HG03108 (cell line): Measurements from ENCODE around the gene CD74.

Experiments used
- ATAC-seq: cut with Tn5 transposase; IDR thresholded peaks from one replicate; pipeline ENCODE4 v1.9.1; 2021; ENCODE audit warnings: moderate library complexity; ENCODE audit not compliant: unreplicated experiment

CD74 gene

DNA sequence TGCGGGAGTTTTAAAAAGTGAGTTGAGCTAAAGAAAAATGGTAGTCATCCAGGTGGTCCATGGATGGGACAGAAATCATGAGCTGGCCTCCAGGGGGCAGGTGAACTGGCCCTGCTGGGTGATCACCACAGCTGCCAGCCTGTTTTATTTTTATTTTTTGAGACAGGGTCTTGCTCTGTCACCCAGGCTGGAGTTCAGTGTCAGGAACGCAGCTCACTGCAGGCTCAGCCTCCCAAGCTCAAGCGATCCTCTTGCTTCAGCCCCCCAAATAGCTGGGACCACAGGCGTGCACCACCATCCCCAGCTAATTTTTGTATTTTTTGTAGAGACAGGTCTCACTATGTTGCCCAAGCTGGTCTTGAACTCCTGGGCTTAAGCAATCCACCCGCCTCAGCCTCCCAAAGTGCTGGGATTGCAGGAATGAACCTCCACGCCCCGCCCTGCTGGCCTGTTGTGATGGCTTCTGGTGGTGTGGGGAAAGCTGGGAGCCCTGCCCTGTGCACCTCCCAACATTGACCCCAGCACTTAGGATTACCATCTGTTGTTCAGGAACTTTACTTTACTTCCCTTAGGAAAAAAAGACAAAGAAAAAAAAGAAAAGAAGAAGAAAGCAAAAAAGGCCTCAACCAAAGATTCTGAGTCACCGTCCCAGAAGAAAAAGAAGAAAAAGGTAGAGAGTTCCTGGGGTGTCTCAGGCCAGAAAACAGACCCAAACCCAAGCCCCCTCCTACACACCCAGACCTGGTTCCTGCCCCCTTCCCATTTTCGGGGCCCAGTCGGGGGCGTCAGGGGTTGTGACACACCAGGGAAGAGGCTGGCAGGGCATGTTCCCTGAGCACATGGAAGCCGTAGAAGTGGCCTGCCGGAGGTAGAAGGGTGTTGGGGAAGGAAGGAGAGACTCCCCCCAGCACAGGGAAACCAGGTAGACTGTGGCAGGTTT, 14.7 kb downstream of the CD74 start:
- ATAC-seq: no peak

DNA sequence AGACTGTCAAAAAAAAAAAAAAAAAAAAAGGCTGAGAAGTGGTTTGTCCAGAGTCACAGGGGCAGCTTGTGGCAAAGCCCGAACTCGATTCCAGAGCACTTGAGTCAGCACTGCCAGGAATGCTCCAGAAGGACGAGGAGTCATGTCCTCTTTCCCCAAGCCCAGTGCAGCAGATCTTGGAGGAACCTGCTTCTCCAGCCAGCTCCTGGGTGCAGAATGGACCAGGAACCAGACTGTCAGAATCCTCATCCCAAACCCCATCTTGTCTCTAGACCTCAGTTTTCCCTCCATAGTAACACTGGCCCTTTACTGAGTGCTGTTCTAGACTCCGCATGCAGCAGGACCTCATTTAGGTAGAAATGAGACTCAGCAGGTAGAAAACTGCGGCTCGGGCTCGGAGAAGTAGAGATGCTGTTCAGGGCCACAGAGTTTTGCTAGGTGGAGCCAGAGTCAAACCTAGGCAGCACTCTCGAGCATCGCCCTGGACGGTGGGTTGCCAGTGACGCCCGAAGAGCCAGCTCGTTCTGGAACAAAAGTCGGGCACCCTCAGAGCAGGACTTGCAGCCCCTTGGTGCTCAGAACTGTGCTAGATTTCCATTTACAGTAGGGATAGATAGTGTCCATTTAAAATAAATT, 15.4 kb downstream of the CD74 start:
- ATAC-seq: no peak

DNA sequence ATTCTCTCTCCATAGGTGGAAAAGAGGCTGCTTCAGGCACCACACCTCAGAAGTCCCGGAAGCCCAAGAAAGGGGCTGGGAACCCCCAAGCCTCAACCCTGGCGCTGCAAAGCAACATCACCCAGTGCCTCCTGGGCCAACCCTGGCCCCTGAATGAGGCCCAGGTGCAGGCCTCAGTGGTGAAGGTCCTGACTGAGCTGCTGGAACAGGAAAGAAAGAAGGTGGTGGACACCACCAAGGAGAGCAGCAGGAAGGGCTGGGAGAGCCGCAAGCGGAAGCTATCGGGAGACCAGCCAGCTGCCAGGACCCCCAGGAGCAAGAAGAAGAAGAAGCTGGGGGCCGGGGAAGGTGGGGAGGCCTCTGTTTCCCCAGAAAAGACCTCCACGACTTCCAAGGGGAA, 16.4 kb downstream of the CD74 start:
- no peak for ATAC-seq

DNA sequence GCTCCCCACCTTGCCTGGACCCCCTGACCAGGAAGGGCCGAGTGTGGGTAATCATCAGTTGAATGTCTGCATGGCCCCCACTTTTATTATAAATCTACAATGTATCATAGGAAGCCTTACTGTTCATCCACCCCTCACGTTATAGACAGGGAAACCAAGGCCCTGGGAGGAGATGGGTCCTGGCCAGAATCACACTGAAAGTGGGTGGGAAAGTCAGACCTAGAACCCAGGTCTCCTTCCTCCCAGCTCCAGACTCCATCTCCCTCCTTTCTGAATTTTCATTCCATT, 17.1 kb downstream of the CD74 start:
- no peak for ATAC-seq

DNA sequence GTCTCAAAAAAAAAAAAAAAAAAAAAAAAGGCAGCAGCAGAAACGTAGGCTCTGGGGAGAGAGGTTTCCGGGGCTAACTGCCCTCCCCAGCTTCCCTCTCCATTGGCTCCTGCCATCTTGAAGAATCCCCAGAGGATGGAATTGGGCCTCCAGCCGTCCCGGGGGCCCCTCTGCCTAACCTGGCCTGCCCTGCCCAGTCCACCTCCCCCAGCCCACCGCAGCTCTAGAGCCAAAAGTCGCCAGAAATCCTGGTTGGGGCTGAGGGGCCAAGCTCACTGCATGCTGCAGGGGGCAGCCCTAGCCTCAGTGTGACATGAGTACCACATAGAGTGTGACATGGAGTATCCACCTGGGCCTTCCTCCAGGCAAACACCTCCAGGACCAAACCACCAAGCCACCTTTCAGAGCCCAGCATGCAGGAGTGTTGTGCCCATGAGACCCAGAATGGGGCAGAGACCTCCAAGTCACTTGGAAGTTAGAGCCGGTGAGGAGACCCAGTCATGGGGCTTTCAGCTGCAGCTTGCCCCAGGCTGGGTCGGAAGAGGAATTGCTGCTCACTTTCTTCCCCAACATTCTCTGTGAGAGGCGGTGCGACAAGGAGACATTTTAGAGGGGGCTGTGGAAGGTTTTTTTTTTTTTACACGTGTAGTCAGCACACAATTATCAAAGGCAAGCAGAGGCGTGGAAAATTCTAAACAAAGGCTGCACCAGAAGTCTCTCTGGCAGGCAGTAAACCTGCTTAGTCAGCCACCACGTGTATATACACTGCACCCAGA, 17.6 kb downstream of the CD74 start:
- ATAC-seq: no peak

DNA sequence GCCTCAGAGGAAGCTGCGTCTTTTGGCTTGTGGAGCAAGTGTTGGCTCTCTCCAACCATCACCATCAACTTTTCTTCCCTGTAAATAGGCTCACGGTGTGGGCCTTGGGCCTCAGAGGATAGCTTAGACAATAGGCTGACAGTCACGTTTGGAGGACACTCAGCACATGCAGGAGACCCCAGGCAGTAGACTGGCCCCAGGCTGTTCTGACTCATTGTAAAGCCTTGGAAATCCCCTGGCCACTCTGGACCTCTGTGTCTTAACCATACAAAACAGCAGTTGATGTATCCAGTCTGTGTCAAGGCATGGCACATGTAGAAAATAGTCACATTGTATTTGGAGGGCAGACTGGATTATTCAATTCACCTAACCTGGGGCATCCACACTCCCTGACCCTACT, 18.6 kb downstream of the CD74 start:
- ATAC-seq: no peak

DNA sequence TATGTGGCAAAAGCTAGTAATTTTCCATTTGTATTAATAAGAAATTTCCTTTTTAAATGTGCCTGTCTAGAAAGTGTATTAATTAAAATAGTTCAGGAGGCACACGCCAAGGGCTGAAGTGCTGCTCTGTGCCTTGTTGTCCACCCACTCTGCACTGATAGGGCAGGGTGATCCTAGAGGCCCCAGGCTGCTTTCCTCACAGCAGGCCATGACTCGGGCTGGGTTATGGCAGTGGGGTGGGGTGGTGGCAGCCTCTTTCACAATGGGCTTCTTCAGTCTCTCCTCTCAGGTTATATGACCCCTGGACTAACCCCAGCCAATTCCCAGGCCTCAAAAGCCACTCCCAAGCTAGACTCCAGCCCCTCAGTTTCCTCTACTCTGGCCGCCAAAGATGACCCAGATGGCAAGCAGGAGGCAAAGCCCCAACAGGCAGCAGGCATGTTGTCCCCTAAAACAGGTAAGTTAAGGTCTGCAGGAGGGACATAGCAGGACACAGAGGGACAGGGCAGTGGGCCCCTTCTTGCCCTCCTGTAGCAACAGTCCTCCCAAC, 19.5 kb downstream of the CD74 start:
- ATAC-seq: no peak

DNA sequence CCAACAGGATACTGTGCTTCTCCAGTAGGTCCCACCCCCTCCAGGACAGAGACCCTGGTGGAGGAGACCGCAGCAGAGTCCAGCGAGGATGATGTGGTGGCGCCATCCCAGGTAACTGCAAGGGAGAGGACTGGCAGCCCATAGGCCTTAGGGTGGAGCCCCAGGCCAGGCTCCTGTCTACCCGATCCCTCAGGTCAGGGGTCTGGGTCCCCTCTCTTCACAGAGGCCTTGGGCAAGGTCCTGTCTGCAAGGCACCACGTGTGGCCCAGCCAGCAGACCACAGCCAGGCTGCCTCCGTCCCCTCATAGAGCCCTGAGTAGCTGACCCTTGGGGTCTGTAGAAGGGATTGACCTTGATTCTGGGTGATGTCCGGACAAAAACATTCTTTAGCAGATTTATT, 20.0 kb downstream of the CD74 start:
- no peak for ATAC-seq

DNA sequence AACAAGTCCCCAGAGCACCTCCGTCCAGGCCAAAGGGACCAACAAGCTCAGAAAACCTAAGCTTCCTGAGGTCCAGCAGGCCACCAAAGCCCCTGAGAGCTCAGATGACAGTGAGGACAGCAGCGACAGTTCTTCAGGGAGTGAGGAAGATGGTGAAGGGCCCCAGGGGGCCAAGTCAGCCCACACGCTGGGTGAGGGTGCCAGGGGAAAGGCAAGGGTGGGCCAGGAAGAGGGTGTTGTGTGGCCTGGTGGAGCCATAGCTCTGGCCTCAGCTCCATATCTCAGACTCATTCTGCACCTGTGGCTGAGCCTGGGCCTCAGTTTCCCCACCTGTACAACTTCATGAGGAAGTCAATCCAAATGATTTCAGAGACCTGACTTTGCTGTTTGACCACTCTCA, 20.7 kb downstream of the CD74 start:
- ATAC-seq: no peak

DNA sequence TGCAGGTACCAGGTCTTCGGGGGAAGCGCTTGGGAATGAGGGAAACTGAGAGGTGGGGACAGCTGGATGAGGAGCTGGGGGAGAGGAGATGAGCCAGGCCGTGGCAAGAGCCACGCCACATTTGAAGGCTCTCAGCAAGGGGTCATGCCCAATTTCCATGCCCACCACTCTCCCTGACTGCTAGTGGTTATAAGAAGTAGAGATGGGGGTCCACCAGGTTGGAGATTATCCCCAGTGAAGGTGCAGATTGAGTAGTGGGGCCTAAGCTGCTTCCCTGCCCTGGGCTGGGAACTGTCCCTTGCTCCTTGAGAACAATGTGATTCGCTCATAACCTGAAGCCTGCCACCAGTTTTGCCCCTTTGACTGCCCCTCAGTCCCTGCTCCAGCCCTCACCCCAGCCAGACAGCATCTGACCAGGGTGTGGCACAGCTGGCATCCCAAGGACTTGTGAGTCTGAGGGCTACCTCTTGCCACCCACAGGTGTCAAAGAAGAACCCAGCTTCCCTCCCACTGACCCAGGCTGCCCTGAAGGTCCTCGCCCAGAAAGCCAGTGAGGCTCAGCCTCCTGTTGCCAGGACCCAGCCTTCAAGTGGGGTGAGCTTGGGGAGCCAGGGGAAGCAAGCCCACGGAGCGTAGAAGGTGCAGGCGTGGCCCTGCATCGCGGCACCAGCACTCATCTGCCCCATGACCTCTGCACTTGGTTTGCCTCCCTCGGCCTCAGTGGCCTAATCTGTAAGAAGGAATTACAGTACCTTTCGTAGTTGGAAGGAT, 21.5 kb downstream of the CD74 start:
- ATAC-seq: no peak

DNA sequence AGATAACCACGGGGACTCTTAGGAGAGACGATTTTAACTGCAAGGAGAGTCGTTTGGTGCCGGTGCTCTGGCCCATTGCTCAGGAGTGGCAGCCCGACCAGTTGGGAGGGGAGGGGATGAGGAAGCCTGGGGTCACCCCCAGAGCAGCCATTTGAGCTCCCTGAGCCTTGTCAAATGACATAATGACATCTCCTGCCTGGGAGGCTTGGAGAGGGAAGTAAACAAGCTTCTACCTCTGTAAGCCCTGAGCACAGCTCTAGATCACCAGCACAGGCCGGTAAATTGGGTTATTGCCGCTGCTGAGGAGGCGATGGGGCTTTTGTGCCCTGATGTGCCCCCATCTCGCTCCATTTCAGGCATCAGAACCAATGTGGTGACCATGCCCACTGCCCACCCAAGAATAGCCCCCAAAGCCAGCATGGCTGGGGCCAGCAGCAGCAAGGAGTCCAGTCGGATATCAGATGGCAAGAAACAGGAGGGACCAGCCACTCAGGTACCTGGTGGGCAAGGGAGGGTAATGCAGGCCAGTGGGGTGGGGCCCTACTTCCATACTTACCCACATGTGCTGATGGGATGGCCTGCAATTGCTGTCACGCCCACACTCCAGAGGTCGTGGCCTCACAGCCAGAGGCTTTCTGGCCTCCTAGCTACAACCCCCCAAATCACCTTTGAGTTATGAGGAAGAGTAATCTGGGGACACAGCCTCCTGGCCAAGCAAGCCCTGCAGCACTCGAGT, 23.0 kb downstream of the CD74 start:
- no peak for ATAC-seq

DNA sequence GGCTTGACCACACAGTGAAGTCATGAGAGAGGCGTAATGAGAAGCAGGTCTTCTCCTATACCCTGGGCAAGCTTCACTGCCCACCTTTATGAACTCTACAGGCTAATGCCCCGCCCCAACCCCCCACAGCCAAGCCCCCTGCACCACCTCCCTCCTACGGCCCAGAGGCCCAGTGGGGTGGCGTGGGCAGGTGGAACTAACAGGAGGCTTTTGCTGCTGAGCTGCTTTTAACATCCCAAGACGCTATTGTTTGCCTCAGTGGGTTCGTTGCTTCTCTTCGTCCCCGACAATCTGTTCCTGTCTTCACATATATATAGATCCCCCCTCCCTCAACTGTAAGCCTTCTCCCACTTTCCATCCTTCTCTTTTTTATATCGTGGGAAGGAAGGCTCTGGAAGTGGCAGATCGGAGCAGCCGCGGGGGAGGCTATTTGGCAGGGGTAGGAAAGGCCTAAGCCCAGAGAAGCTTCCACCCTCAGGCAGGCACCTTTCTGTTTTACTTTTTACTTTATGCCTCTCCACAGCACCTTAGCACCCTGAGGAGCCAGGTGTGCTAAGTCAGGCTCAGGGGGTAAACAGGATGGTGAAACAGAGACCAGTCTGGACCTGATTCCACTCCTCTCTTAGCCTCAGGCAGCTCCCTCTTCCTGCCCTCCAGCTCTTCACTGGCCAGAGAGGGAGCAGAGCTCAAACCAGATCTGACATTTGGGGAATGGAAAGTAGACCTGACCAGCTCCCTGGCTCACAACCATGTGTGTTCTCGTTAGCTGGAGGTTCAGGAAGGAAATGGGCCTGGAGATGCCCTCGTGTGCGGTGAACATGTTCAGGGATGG, 26.5 kb downstream of the CD74 start:
- ATAC-seq: no peak

DNA sequence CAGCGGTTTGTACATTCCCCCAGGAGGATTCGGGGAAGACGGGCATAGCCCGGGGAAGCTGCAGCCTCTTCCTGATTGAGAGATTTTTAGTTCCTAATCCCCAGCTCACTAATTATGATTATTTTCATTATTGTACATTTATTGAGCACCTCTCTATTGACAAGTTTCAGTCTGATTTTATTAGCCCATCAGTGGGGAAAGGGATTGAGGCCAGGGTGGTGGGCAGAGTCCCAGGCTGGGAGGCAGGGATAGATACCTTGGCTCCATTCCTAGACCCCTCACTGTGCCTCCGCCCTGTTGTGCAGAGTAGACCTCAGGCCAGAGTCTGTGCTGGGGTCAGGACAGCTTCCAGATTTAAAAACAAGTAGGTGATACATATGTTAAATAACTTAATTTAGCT, 28.0 kb downstream of the CD74 start:
- no peak for ATAC-seq

DNA sequence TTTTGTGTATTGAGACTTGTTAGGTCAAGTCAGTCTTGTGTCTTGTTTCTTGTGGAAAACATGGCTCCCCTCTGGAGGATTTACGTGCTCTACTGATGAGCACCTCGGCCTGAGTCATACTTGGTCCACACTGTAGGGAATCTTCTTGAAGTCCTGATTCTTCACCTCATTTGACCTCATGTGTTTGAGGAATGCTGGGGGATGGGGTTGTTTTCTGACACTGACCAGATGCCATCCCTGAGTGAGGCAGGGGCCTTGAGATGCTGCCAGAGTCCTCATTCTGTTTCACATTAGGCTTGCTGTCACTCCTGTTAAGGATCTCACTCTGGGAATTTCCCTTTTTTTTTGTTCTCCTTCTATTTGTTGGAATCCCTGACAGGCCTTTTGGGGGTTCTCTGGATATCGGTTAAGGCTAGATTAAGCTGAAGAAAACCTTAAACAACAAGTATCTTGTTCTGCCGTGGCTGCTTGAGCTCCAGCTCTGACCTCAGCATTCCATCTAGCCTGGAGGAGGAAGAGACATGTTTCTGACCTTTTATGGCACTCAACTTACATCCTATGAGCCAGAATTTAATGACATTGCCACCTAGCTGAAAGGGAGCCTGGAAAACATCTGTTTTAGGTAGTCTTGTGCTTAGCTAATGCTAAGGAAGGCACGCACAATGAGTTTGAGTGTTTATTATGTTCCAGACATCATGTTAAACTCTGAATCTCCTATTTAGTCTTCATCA, 34.6 kb downstream of the CD74 start:
- ATAC-seq: no peak

DNA sequence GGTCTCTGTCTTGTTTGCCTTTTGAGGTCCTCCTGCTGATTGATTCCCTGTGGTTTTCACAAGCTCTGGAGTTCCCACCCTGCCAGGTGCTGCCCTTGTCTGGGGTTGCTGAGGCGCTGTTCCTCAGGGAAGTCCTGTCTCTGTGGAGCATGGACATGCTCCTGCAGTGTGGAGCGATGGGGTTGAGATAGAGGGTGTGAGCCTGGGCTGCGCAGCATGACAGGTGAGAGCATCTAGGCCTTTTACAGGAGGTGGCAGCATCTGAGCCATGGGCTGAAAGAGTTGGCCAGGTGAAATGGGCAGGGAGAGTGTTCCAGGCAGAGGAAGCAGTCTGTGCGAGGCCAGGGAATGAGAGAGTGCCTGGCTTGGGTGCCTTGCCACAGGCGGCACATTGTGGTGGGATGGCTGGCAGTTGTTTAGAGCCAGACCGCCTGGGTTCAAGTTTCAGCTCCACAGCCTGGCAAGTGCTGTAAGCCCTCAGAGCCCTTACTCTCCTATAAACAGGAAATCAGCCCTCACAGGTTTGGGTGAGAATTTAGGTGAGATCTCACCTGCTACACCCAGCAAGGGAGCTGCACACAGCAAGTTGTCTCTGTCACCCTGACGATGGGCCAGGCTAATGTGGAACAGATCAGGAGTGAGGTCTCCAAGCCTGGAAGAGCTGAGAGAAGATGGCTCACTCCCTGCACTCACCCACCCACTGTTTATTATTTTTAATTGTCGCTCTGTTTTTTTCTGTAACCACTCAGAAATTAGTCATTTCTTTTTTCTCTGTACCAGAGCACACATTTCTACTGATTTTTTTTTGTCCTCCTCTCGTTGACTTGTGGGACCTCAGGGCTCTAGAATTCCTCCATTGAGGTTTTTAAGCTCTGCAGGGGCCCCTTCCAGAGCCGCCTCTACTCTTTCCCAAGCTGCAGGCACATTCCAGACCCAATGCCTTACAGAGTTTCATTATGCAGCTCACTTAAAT, 35.6 kb downstream of the CD74 start:
- ATAC-seq: no peak

DNA sequence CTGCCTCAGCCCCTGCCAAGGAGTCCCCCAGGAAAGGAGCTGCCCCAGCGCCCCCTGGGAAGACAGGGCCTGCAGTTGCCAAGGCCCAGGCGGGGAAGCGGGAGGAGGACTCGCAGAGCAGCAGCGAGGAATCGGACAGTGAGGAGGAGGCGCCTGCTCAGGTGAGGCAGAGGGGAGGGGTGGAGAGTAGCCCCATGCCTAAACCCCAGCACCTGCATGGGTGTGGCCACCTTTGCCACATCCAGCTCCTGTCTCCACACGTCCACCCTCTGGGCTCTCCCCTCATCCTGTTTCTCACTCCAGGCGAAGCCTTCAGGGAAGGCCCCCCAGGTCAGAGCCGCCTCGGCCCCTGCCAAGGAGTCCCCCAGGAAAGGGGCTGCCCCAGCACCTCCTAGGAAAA, 38.1 kb downstream of the CD74 start:
- ATAC-seq: no peak

DNA sequence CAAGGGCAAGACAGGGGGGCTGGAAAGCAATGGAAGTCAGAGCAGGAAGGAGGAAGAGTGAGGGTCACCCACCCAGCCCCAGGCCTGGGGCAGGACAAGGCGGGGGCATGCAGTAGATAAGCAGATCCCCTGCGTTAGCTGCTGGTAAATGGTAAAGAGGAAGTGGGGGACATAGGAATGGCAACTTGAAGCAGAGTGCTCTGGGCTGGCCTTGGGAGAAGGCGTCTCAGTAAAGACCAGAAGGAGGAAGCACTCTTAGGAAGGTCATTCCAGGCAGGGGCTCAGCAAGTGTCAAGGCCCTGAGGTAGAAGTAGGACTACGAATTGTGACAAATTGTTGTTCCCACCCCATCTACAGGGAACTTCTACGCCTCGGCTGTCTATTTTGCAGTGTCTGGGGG, 40.1 kb downstream of the CD74 start:
- ATAC-seq: no peak

DNA sequence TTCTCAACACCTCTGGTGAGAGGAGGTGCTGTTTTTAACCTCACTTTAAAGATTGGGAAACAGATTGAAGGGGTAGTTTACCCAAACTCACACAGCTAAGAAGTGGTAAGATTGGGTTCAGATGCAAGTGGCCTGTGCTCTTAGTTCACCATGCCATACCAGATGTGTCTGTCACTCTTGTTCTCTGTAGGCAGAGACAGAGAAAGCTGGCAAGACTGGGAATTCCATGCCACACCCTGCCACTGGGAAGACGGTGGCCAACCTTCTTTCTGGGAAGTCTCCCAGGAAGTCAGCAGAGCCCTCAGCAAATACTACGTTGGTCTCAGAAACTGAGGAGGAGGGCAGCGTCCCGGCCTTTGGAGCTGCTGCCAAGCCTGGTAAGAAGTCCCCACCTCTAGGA, 44.2 kb downstream of the CD74 start:
- no peak for ATAC-seq
